CD14-positive monocyte (primary cell): ENCODE data around the gene STRN3. TPM values are rescaled to one million over a fixed set of nuclear protein-coding genes. Genes with fewer than 3 reads are reported as not detected.

Source experiments
- DNase-seq, 3 donors: peaks; one replicate each; pipeline ENCODE4 v3.0.0-alpha.2; 2011 to 2022
- H2AFZ ChIP-seq: 2 replicates; pipeline ENCODE4 v1.6.0; 2012; ENCODE audit warnings: mild to moderate bottlenecking, low read depth, low read length, inconsistent platforms; ENCODE audit not compliant: insufficient read depth, poor library complexity, severe bottlenecking
- H3K27ac ChIP-seq, 2 donors: 1 replicate in 1 of 2; 2 replicates in 1 of 2; pipeline ENCODE4 v1.5.1; 2012 to 2013; ENCODE audit warnings: low read length in 2 of 2, control low read depth in 1 of 2, inconsistent platforms in 1 of 2, low read depth in 1 of 2, mild to moderate bottlenecking in 1 of 2
- H3K27me3 ChIP-seq, 2 donors: one replicate each; pipeline versions ENCODE4 v1.6.0 to v1.6.1; 2011 to 2013; ENCODE audit warnings: low read length in 2 of 2; ENCODE audit not compliant: control insufficient read depth in 2 of 2, insufficient read depth in 2 of 2
- H3K36me3 ChIP-seq, 2 donors: replicated peaks in 1 of 2; 1 replicate in 1 of 2; 2 replicates in 1 of 2; pipeline versions ENCODE4 v1.5.1 to v1.6.1; 2012 to 2013; ENCODE audit warnings: low read length in 2 of 2, control low read depth in 1 of 2, inconsistent platforms in 1 of 2, mild to moderate bottlenecking in 1 of 2; ENCODE audit not compliant: insufficient read depth in 2 of 2, control insufficient read depth in 1 of 2
- H3K4me1 ChIP-seq, 2 donors: 1 replicate in 1 of 2; 2 replicates in 1 of 2; pipeline versions ENCODE4 v1.5.1 to v1.6.1; 2012 to 2013; ENCODE audit warnings: low read length in 2 of 2, control low read depth in 1 of 2, inconsistent platforms in 1 of 2, mild to moderate bottlenecking in 1 of 2, moderate library complexity in 1 of 2; ENCODE audit not compliant: insufficient read depth in 2 of 2, control insufficient read depth in 1 of 2
- H3K4me2 ChIP-seq: replicated peaks from 2 replicates; pipeline ENCODE3; 2012; ENCODE audit warnings: low read length, moderate library complexity, mild to moderate bottlenecking; ENCODE audit not compliant: poor library complexity, severe bottlenecking; ENCODE audit errors: extremely low read depth
- H3K4me3 ChIP-seq, 3 experiments: fragments of 200-600 bp in 1 of 3; sonication (generic) in 1 of 3; replicated peaks in 1 of 3; 1 replicate in 2 of 3; 2 replicates in 1 of 3; pipeline ENCODE4 v1.5.1; 2011 to 2013; ENCODE audit warnings: low read length in 3 of 3, mild to moderate bottlenecking in 3 of 3, control low read depth in 2 of 3, low read depth in 2 of 3, inconsistent platforms in 1 of 3, moderate library complexity in 1 of 3
- H3K79me2 ChIP-seq: 2 replicates; pipeline ENCODE4 v1.6.0; 2012; ENCODE audit warnings: mild to moderate bottlenecking, control low read depth, inconsistent platforms, low read length, moderate library complexity; ENCODE audit not compliant: insufficient read depth
- H3K9ac ChIP-seq: 2 replicates; pipeline ENCODE4 v1.6.0; 2017; ENCODE audit warnings: low read length, mild to moderate bottlenecking; ENCODE audit not compliant: insufficient read depth, poor library complexity, severe bottlenecking
- H3K9me3 ChIP-seq, 2 donors: replicated peaks in 1 of 2; 1 replicate in 1 of 2; 2 replicates in 1 of 2; pipeline versions ENCODE4 v1.5.1 to v1.6.1; 2012 to 2013; ENCODE audit warnings: low read length in 2 of 2, control low read depth in 1 of 2; ENCODE audit not compliant: control insufficient read depth in 1 of 2, insufficient read depth in 1 of 2
- H4K20me1 ChIP-seq: 2 replicates; pipeline ENCODE4 v1.6.0; 2012; ENCODE audit warnings: mild to moderate bottlenecking, low read length, control low read depth, moderate library complexity; ENCODE audit not compliant: insufficient read depth
- H3K27ac Mint-ChIP-seq, 7 donors: one replicate each; pipeline ENCODE4 v1.8.0; 2020; ENCODE audit warnings: mild to moderate bottlenecking in 7 of 7, mixed read lengths in 7 of 7, moderate library complexity in 6 of 7, inconsistent platforms in 2 of 7
- H3K27me3 Mint-ChIP-seq, 3 donors: one replicate each; pipeline ENCODE4 v1.8.0; 2021 to 2022; ENCODE audit warnings: low read depth in 3 of 3, mild to moderate bottlenecking in 3 of 3, mixed read lengths in 3 of 3, moderate library complexity in 3 of 3, inconsistent platforms in 1 of 3
- H3K36me3 Mint-ChIP-seq, 2 donors: one replicate each; pipeline ENCODE4 v1.8.0; 2020; ENCODE audit warnings: mixed read lengths in 2 of 2, inconsistent platforms in 1 of 2, mild to moderate bottlenecking in 1 of 2
- H3K4me1 Mint-ChIP-seq: one replicate; pipeline ENCODE4 v1.8.0; 2020; ENCODE audit warnings: mild to moderate bottlenecking, mixed read lengths
- H3K4me3 Mint-ChIP-seq, 2 donors: one replicate each; pipeline ENCODE4 v1.8.0; 2020; ENCODE audit warnings: mild to moderate bottlenecking in 2 of 2, mixed read lengths in 2 of 2, moderate library complexity in 1 of 2
- H3K9me3 Mint-ChIP-seq, 7 donors: one replicate each; pipeline ENCODE4 v1.8.0; 2020 to 2022; ENCODE audit warnings: mixed read lengths in 7 of 7, mild to moderate bottlenecking in 6 of 7, moderate library complexity in 6 of 7, inconsistent platforms in 2 of 7
- WGBS: methylation state at CpG from one replicate; pipeline ENCODE4 v1.1.5; 2013; ENCODE audit warnings: missing lambda C conversion rate; ENCODE audit not compliant: insufficient coverage; 5-methylcytosine and 5-hydroxymethylcytosine counted together
- intact Hi-C, 2 donors: fragments of 100-400 bp; cut with micrococcal nuclease; formaldehyde crosslinking; loops; one replicate each; pipeline versions ENCODE4 v1.15.0 to v1.15.1; 2023
- polyA plus RNA-seq, 3 donors: library from polyadenylated mRNA; depleted of rRNA in 1 of 3; unstranded in 2 of 3; stranded (reverse) in 1 of 3; fragments of 300-500 nt in 2 of 3; fragments of >200 nt in 1 of 3; fragmentation: Illumina TruSeq in 2 of 3; gene quantifications; 1 replicate in 2 of 3; 2 replicates in 1 of 3; pipeline ENCODE4 v1.2.3, GENCODE V29; 2012 to 2021
- TF ChIP-seq, protein P1 (sequence below): fragments of 200-600 bp; IDR thresholded peaks from one replicate; pipeline ENCODE4 v1.8.0; 2022; ENCODE audit warnings: antibody characterized with exemption, mild to moderate bottlenecking

STRN3 gene
- polyA plus RNA-seq, 3 donors, result 1.0 to 12.0 (median 3.8) TPM

DNA sequence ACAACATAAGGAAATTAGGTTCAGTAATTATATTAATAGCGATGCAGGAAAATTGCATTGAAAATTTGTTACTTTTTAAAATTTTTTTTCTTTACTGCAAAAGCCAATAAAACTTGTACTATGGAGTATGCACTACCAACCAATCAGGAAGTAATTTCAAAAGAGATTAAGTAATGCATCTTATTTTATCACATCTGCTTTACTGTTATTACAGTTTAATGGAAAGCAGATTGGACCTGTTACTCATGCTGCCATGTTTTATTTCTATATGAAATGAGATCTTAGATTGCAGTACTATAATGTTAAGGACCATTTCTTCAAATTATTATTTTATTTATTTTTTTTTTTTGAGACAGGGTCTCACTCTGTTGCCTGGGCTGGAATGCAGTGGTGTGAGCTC is 1.7 kb upstream of the STRN3 start:
- TF ChIP-seq, protein P1, sequence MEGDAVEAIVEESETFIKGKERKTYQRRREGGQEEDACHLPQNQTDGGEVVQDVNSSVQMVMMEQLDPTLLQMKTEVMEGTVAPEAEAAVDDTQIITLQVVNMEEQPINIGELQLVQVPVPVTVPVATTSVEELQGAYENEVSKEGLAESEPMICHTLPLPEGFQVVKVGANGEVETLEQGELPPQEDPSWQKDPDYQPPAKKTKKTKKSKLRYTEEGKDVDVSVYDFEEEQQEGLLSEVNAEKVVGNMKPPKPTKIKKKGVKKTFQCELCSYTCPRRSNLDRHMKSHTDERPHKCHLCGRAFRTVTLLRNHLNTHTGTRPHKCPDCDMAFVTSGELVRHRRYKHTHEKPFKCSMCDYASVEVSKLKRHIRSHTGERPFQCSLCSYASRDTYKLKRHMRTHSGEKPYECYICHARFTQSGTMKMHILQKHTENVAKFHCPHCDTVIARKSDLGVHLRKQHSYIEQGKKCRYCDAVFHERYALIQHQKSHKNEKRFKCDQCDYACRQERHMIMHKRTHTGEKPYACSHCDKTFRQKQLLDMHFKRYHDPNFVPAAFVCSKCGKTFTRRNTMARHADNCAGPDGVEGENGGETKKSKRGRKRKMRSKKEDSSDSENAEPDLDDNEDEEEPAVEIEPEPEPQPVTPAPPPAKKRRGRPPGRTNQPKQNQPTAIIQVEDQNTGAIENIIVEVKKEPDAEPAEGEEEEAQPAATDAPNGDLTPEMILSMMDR, result no peak
- Histone ChIP-seq H3K4me2 (peak overlapping the region; percentile 84), H2AFZ (peak overlapping the region; percentile 89), H3K27ac (no peak overlapping the region), H3K79me2 (peaks cover 46% of the 10 kb centered on the region), H4K20me1 (no peaks in the 10 kb centered on the region), H3K27me3 (no peaks in the 10 kb centered on the region), H3K36me3 (peaks cover 0 to under 1% of the 10 kb centered on the region in 2 donors), H3K4me3 (peak overlapping the region in 1 of 3 experiments; percentile 90), H3K4me1 (peaks cover 23 to 41% of the 10 kb centered on the region in 2 donors), H3K9me3 (no peaks in the 10 kb centered on the region), H3K9ac (no peak overlapping the region)
- no peaks in the 10 kb centered on the region for H3K27me3 Mint-ChIP-seq
- peaks cover 39% of the 10 kb centered on the region for H3K4me1 Mint-ChIP-seq
- no peak overlapping the region for H3K4me3 Mint-ChIP-seq
- no CpG with 5 or more reads among the region's 1 CpG for WGBS
- peaks cover 0 to 1% of the 10 kb centered on the region in 2 donors for H3K36me3 Mint-ChIP-seq
- no peak for DNase-seq
- H3K27ac Mint-ChIP-seq, result no peak overlapping the region
- no peaks in the 10 kb centered on the region for H3K9me3 Mint-ChIP-seq
- intact Hi-C loops, result loop anchor here (5.0 to 10.0 kb wide), 2 partner anchors 47 to 64 kb away; no protein-coding TSS in a partner anchor

DNA sequence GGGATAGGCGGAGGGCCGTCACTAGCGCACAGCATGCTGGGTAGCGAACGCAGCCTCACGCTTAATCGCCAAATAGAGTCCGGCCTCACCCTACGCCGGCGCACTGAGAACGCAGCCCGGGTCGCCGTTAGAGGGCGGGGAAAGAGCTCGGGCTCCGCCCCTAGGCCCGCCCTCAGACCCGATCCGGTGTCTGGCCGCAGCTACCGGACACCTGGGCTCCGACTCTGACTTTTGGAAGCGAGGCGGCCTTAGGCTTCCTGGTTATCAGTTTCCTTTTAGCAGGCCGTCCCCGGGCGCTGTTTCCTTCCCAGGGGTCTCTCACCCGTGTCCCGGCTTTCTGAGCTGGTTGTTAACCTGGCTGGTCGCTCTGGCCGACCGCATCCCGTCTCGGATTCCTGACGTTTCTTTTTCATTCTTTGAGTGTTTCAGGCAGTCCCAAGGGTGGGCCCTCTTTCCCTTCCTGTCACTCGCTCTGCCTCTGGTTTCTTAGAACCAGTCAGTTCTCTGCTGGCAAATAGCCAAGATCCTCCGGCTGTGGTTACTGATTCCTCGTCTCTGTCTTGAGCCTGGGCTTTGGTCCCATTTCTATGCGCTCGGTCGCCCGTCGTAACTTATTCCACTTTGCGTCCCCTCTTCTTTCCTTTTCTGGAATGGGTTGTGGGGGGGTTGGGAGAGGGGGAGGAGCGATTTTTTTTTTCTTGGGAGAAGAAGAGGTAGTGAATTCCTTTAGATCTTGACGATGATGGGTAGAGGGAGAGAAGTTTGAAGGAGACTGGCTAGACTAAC is 464 bp upstream of the STRN3 start:
- H3K36me3 ChIP-seq, result peaks cover 0 to 5% of the 10 kb centered on the region in 2 donors
- no peaks in the 10 kb centered on the region for H3K9me3 ChIP-seq
- H3K9ac ChIP-seq, result peak overlapping the region; percentile 100
- H4K20me1 ChIP-seq, result no peaks in the 10 kb centered on the region
- H2AFZ ChIP-seq, result peak overlapping the region; percentile 89
- Mint-ChIP-seq H3K36me3 (peaks cover 3 to 4% of the 10 kb centered on the region in 2 donors), H3K27me3 (no peaks in the 10 kb centered on the region), H3K4me1 (peaks cover 37% of the 10 kb centered on the region), H3K9me3 (no peaks in the 10 kb centered on the region), H3K27ac (peak overlapping the region; percentile 98 to 100 (median 98)), H3K4me3 (peak overlapping the region; percentile 100)
- H3K27me3 ChIP-seq, result no peaks in the 10 kb centered on the region
- DNase-seq, result peak; percentile 95
- peaks cover 23 to 37% of the 10 kb centered on the region in 2 donors for H3K4me1 ChIP-seq
- peak overlapping the region; percentile 74 to 90 (median 90) for H3K4me3 ChIP-seq
- H3K27ac ChIP-seq, result peak overlapping the region; percentile 85 to 95
- TF ChIP-seq, protein P1, result no peak
- H3K79me2 ChIP-seq, result peaks cover 58% of the 10 kb centered on the region
- under 1% methylated on average over 40 of the region's 48 CpGs for WGBS
- H3K4me2 ChIP-seq, result peak overlapping the region; percentile 84
- intact Hi-C loops, result loop anchor here (5.0 to 10.0 kb wide), 2 partner anchors 48 to 66 kb away; no protein-coding TSS in a partner anchor
